Right ventricle myocardium inferior (tissue), 1 donor: ENCODE measurements around the gene F7. TPM values are rescaled to one million over a fixed set of nuclear protein-coding genes. Genes with fewer than 3 reads are reported as not detected.
"Not testable (repeated sequence)": the region's sequence is repeated elsewhere in the genome, so short reads cannot be mapped to it uniquely, and the experiment has no call there.

Experiments used
- ATAC-seq: fragments of 200-7000 bp; cut with Tn5 transposase; one replicate; pipeline ENCODE4 v1.9.1; 2020; ENCODE audit warnings: mild to moderate bottlenecking, moderate library complexity
- DNase-seq: peaks from one replicate; pipeline ENCODE4 v3.0.0; 2021; ENCODE audit errors: missing footprints
- intact Hi-C: fragments of 100-400 bp; cut with DNase I; formaldehyde crosslinking; loops from one replicate; pipeline ENCODE4 v1.11.0; 2022
- total RNA-seq: library from RNA; stranded (reverse); fragmentation: NEBNext Ultra II Directional; extraction: Animal tissue kit (Norgen Biotek cat#: 25700); gene quantifications from one replicate; pipeline ENCODE4 v1.2.1, GENCODE V29; 2021
- donor health status: DM: no; HTN: yes; CAD: no; lungs with severe emphysema.

The F7 gene
- total RNA-seq, 1 donor from 2014 or later, result not detected

DNA sequence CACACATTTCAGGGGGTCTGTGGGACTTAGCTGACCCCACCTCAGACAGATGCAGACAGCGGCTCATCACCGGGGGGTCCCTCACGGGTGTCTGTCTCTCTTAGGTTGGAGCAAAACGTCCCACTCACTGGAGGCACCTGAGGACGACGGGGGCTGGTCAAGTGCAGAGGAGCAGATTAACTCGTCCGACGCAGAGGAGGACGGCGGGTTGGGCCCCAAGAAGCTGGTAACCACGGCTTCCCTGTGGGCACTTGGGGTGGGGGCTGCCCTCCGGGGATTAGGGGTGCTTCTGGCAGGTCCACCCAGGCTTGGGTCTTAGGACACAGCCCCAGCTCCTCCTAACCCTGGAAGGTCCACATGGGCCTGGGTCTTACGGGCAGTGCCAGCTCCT, 11.2 kb upstream of the F7 start:
- peak; percentile 33 for DNase-seq
- no peak for ATAC-seq
- intact Hi-C loops, result no loop called here

DNA sequence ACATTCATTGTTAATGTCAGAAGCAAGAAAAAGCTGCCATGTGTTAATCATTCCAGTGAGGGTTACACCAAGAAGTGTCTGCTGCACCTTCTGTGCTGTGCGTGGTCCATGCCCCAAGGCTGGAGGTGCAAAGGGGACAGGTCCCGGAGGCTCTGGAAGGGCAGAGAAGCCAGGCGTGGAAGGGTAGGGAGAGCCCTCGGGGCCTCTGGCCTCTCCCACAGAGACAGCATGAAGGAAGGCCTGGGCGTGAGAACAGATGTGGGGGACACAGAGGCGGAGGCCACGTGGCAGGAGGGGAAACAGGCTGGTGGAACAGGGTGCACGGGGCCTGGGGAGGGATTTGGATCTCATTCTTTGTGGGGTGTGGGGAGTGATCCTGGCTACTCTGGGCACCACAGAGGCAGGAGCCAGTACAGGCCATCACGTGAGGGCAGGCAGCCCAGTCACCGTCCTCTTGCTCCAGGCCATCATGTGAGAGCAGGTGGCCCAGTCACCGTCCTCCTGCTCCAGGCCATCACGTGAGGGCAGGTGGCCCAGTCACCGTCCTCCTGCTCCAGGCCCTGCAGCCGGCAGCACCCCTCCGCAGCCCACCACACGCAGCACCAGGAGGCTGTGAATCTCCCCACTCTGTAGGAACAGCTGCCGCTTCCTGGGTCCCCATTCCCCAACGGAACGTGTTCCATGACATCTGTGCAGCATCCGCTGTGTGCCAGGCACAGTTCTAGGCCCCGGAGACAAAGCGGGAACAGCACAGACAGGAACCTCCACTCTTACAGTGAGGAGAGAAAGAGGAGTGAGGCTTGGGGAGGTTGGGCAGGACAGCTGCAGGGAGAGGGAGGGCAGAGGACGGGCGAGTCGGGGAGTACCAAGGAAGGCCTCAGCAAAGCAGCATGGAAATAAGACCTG, 10.2 kb upstream of the F7 start:
- intact Hi-C loops, result no loop called here
- peak; percentile 37 for DNase-seq
- no peak for ATAC-seq

DNA sequence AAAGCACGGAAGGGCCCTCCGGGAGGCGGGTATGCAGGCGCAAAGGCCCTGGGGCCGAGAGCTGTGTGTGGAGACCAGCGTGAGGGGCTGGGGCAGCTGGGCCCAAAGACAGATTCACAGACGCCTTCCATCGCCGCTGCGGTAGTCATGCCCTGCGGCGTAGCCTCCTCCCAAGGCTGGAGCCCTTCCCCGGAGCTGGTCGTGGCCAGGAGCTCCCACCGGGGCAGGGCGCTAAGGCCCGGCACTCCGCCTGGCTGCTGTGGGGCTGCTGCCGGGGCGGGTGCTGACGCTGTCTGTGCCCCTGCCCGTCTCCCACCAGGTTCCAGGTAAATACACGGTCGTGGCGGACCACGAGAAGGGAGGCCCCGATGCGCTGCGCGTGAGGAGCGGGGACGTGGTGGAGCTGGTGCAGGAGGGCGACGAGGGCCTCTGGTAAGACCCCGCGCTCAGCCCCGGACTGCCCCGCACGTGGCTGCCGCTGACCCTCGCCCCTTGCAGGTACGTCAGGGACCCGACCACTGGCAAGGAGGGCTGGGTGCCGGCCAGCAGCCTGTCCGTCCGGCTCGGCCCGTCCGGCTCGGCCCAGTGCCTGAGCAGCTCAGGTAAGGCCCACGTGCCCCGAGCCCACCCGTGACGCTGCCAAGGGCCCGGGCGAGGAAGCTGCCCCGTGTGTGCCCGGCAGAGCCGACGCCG, 9.4 kb upstream of the F7 start:
- intact Hi-C loops, result no loop called here
- DNase-seq (peak; percentile 60), ATAC-seq (no peak)

DNA sequence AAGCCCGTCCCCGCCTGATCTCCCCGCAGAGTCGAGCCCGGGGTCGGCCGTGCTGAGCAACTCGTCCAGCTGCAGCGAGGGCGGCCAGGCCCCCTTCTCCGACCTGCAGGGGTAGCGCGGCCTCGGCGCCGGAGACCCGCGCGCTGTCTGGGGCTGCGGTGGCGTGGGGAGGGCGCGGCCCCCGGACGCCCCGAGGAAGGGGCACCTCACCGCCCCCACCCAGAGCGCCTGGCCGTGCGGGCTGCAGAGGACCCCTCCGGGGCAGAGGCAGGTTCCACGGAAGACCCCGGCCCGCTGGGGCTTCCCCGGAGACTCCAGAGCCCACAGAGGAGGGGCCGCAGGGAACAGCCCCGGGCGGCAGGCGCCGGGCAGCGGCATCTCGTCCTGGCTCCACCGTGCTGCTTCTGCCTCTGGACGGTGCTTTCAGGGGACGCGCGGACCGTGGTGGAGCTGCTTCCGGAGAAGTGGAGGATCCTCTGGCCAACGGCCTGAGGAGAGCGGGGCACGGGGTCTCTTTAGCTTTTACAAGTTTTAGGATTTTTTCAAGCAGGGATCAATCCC, 8.8 kb upstream of the F7 start:
- intact Hi-C loops, result no loop called here
- DNase-seq, result peak; percentile 50
- ATAC-seq, result no peak

DNA sequence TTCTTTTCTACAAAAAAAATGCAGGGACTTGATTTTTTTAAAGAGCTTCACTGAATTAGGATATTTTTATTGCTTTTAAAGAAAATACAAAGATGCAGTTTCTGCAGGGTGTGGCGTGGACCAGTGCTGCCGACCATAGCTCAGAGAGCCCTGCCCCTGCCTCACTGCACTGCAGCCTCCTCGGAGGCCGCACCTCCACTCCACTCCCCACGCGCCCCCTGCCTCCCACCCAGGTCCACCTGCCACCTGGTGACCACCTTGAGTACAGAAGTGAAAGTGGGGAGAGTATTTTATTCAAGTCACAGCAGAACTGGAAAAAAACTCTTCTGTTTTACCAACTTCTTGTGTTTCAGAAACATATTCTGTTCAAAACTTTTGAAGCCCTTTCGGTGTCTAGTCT, 7.9 kb upstream of the F7 start:
- no peak for DNase-seq
- intact Hi-C loops, result no loop called here
- ATAC-seq, result no peak

DNA sequence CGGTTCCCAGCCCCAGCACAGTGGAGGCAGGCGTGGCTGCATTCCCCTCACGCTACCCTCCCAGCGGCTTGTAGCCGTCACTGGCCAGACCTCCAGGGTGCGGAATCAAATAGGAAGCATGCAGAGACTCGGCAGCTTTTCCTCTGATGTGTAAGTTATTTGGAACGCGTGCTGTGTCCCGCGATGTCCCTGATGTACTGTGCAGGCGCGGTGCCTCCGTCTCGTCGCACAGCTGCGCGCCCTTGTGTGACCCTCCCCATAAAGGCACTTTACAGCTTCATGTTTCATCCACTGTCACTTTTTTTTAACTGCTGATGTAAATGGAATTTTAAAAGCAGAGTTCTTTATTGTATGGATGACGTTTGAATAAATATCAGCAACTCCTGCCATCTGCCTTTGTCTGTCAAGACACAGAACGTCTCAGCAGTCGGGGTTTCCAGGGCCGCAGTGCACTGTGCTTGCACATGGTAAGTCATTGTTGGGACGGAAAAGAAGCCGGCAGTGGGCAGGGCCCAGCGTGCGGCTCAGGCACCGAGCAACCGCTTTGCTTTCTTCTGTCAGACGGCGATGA, 7.3 kb upstream of the F7 start:
- intact Hi-C loops, result no loop called here
- DNase-seq, result peak; percentile 54
- ATAC-seq, result no peak

DNA sequence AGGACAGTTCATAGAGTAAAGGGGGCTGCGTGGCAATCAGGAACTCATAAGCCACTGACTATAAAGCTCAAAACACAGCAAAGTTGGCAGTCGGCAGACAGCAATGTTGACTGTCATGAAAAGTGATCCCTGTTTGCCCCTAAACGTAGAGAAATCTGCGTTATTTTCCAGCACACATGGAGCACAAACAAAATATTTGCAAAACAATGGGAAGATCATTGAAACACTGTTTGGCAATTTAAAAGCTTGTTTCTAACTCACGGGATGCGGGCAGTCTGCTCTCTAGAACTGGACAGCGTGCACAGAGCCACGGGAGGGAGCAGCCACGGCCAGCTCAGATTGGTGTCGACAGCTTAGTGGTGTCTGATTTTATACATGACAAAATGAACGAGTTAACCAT, 6.4 kb upstream of the F7 start:
- DNase-seq, result no peak
- intact Hi-C loops, result no loop called here
- ATAC-seq, result no peak

DNA sequence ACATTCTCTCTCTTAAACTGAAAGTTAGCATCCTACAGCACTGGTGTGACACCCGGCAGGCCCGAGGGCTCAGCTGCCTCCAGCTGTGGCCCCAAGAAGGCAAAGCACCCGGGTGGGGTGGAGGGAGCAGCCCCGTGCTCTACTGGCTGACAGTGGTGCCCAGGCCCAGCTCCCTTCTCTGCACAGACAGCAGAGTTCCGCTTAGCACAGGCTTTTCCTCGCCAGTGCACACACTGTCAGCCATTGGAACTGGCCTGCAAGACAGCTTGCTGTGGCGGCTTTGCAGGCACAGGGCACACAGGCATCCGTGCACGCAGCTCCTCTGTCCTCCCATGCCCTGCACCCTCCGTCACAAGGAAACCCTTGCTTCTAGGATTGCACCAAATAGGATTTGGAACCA, 3.3 kb upstream of the F7 start:
- ATAC-seq, intact Hi-C loops: not testable (repeated sequence)
- peak; percentile 55 for DNase-seq

DNA sequence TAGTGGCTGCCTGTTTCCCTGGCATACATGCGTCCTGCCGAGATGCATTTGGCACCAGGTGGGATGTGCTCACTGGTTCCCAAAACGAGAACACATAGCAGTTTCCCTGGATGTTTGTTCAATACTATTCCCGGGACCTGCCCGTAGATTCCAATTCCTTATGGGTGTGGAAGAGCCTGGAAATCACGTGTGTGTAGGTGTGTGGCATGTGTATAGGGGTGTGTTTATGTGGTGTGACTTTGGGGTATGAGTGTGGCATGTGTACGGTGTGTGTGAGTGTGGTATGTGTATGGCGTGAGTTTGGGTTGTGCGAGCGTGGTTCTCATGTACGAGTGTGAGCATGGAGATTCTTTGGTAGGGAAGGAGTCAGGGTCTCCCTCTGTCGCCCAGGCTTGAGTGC, 2.9 kb upstream of the F7 start:
- intact Hi-C loops, result no loop called here
- DNase-seq (peak; percentile 41), ATAC-seq (no peak)

DNA sequence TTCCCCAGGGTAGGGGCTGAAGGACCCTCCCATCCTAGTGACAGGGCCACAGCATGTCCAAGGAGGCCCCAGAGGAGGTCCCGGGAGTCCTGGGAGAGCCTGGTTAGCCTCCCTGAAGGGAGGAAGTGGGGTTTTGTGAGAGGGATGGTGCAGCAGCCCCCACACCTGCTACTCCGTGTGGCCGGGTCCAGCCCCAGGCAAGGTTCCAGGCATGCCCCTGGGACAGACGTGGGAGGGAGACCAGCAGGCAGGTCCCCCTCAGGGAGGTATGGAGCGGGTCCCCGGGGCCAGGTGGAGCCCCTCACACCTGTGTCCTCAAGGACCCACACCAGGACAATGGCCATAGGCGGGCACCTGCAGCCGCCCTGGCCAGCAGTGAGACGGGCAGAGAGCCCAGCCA, 1.9 kb upstream of the F7 start:
- intact Hi-C loops, result no loop called here
- ATAC-seq, result peak; percentile 20
- peak; percentile 39 for DNase-seq

DNA sequence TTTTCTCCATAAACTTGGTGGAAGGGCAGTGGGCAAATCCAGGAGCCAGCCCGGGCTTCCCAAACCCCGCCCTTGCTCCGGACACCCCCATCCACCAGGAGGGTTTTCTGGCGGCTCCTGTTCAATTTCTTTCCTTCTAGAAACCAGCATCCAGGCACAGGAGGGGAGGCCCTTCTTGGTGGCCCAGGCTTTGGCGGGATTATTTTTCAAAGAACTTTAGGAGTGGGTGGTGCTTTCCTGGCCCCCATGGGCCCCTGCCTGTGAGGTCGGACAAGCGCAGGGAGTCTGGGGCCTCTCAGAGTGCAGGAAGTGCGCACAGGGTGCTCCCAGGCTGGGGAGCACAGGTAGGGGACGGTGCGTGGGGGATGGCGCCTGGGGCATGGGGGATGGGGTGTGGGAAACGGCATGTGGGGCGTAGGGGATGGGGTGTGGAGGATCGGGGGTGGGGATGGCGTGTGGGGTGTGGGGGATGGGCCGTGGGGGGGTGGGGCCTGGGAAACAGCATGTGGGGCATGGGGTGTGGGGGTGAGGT, 396 bp downstream of the F7 start:
- no peak for ATAC-seq
- intact Hi-C loops, result no loop called here
- peak; percentile 27 for DNase-seq

DNA sequence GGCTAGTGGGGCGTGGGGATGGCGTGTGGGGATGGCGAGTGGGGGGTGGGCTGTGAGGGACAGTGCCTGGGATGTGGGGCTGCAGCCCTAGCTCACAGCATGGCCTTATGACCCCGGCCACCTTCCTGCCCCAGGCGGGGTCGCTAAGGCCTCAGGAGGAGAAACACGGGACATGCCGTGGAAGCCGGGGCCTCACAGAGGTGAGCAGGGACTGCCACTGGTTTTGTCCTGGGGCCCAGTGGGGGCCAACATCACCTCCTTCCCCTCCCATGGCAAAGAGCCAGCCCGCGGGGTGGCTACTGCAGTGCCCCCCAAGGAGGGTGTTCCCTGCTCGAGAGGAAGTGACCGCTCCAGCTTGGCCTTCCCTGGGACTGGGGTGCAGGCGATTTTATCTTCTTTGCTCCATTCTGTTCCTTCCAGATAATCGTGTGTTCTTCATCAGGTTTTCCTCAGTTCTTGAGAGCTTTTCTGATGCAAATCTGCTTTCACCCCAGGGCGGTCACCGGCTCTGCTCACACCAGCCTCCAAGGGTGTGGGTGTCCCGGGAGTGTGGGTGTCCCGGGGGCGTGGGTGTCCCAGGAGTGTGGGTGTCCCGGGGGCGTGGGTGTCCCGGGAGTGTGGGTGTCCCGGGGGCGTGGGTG, 1.2 kb downstream of the F7 start:
- no peak for ATAC-seq
- DNase-seq, result peak; percentile 34
- intact Hi-C loops, result no loop called here

DNA sequence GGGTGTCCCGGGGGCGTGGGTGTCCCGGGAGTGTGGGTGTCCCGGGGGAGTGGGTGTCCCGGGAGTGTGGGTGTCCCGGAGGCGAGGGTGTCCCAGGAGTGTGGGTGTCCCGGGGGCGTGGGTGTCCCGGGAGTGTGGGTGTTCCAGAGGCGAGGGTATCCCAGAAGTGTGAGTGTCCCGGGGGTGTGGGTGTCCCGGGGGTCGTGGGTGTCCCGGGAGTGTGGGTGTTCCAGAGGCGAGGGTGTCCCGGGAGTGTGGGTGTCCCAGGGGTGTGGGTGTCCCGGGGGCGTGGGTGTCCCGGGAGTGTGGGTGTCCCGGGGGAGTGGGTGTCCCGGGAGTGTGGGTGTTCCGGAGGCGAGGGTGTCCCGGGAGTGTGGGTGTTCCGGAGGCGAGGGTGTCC, 2.9 kb downstream of the F7 start:
- intact Hi-C loops, DNase-seq, ATAC-seq: not testable (repeated sequence)

DNA sequence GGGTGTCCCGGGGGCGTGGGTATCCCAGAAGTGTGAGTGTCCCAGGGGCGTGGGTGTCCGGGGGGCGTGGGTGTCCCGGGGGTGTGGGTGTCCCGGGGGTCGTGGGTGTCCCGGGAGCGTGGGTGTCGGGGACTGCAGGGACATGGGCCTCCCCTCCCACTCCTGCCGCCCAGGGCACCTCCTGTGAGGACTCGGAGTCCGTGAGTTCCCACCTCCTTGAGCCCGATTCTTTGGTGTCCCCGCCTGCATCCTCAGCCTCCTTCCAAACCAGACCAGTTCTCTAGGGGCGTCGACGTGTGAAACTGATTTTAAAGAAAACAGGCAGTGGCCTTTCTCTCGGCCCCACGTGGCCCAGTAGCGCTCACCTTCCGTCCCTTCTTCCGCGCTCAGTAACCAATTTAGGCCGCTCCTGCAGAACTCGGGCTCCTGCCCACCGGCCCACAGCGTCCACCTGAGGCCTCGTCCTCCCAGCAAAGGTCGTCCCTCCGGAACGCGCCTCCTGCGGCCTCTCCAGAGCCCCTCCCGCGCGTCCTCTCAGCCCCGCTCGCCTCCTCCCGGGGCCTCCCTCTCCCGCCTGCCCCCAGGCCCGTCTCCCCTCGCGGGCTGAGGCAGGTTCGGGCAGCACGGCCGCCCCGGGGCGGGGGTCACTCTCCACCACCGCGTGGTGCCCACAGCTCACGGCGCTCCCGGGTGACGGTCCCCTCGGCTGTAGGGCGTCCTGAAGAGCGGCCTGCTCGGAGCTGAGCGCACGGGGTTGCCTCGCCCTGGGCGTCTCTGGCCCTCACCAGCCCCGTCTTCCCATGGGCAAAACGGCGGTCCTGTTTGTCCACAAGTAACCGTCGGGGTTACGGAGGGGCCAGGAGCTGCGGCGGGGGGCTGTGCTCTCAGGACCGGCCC, 3.8 kb downstream of the F7 start:
- intact Hi-C loops, result no loop called here
- DNase-seq (no peak), ATAC-seq (no peak)

DNA sequence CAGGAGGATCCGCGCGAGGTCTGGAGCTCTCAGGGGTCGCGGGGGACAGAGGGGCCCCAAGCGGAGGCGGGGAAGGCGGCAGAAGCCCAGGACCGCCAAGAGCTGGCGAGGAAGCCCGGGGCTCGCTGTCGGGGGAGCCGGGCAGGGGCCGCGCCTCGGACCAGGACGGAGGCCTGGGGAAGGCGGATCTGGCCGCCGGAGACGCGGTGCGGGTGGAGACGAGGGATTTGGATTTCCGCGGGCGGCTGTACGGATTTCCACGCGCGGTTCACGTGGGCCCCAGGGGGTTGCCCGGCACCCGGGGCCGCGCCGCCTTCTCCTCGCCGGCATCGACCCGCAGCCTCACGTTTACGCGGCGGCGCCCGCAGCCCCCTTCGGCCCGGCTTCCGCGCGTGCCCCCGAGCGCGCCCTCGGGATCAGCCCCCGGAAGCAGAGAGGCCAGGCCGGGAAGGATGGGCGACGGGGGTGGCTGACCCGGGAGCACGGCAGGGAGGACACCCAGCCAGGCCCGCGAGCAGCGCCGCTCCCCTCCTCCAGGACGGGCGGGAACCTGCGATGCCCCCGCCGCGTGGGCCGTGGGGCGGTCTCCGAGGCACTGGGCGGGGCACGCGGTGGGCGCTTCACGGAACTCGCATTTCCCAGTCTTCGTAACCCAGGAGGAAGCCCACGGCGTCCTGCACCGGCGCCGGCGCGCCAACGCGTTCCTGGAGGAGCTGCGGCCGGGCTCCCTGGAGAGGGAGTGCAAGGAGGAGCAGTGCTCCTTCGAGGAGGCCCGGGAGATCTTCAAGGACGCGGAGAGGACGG, 4.7 kb downstream of the F7 start:
- DNase-seq, result no peak
- no peak for ATAC-seq
- intact Hi-C loops, result no loop called here

DNA sequence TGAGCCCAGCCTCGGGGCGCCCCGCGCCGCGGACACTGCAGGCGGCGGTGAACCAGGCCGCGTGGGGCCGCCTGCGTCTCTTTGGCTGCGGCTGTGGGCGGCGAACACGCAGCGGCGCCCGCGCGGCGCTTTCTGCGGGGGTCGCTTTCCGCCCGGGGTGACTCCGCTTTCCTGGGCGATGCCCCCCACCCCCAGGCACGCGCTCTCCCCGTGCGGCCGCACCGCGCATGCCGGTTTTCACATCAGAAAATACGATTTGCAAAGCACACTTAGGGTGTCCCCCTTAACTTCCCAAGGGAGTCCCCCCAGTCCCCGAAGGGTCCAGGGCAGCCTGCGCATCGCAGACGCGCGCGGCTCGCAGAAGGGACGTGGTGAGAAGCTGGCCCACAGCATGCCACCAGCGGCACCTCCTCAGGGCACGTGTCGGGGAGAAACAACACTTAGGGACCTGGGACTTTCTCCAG, 5.3 kb downstream of the F7 start:
- no peak for DNase-seq
- intact Hi-C loops, result no loop called here
- ATAC-seq, result no peak

DNA sequence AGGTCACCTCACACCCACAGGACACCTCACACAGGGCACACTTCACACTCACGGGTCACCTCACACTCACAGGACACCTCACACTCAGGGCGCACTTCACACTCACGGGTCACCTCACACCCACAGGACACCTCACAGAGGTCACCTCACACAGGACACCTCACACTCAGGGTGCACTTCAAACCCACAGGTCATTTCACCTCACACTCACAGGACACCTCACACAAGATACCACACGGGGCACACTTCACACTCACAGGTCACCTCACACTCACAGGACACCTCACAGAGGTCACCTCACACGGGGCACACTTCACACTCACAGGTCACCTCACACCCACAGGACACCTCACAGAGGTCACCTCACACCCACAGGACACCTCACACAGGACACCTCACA, 6.2 kb downstream of the F7 start:
- ATAC-seq, DNase-seq, intact Hi-C loops: not testable (repeated sequence)
